T1000 (cell line): ENCODE measurements around the gene ADGRV1.
"Not testable (repeated sequence)": the region's sequence is repeated elsewhere in the genome, so short reads cannot be mapped to it uniquely, and the experiment has no call there.

Experiments
- DNase-seq: peaks from one replicate; lab custom pipeline; 2025; ENCODE audit warnings: mixed read lengths; lab: John Stamatoyannopoulos, UW

Gene ADGRV1

DNA sequence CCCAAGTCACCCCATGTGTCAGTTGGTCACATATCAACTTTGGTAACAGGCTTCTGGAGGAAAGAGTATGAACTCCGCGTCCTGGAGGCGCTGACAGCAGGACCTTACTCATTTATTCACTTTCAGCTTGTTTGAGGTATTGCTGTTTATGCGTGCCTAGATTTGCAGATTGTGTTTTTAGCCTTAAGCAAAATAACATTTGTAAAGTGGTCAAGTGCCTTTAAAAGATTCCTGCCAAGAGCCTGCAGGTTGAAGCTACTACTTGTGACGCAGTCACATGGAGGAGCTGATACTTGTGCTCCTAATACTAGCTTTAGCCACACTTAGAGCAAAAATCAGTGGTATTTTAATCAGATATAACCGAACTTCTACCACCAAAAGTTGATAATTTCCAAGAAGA is 351.3 kb downstream of the ADGRV1 start:
- DNase-seq: no peak

DNA sequence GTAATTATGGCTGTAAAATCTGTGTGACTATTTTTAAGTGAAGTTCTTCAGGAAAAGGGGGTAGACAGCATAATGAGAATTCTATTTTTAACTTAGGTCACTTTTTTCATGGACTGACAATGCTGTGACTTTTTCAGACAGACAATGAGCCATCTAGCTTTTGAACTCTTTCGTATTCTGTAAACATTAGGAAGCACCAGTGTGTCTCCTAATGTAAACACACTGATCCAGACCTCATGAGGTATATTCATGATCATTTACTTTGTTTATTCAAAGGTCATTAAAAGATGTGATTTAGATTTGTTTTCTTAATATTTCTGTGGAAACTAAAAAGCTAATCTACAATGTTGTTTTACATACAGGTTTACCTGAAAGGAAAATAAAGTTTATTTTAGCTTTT is 352.6 kb downstream of the ADGRV1 start:
- DNase-seq: no peak

DNA sequence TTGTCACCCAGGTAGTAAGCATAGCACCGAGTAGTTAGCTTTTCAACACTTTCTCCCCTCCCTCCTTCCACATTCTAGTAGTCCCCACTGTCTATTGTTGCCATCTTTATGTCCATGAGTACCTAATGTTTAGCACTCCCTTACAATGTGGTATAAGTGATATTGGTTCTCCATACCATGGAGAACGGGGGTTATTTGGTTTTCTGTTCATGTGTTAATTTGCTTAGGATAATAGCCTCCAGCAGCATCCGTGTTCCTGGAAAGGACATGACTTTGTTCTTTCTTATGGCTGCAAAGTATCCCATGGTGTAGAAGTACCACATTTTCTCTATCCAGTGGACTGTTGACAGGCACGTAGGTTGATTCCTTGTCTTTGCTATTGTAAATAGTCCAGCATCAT is 353.9 kb downstream of the ADGRV1 start:
- DNase-seq: no peak

DNA sequence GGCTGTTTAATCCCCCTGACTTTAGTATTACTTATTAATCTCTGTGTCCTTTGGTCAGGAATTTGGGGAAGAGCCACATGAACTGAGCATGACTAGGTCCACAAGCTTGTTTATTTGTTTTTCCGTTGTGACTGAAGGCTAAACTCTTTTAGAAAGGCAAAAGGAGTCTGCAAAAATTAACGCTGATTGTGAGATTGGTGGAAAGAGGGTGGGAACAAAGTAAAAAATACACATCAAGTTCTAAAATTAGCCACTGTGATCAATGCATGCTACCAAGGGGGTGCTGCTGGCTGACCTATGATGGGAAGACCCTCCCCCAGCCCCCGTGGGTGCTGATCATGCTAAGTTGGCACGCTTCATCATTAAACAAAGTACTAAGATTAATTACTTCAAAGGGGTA is 356.8 kb downstream of the ADGRV1 start:
- DNase-seq: no peak

DNA sequence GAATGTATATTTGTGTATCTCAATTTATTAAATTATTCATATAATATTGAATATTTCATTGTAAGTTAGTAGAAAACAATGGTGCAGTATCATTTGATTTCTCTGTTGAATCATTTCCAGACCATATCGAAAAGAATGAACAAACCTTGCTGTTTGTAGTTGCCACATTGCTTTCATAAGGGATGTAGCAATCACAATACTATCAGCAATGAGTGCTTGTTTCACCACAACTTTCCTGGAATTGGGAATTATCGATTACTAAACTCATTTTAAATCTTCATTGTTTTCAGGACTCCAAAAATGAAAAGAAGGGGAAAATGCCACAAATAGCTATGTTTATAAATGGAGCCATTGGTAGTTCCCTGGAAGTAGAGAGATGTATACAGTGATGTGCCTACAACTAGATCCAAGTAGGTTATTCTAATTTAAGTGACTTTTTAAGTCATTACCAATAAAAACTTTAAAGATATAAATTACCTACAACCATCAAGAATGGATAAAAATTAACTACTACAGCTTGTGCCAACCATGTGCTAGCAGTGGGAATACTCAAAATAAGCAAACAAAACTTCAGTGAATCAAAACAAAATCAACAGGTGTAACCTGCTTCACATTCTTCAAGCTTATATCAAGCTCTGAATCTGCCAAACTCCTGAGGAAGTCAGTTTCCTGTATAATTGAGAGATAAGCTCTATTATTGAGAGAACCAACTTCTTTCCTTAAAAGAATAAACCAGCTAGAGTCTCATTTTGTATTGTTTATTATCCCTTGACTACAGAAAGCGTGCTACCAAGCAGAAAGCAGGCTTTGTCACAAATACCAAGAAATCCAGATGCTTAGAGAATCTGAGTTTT is 358.6 kb downstream of the ADGRV1 start:
- DNase-seq: no peak

DNA sequence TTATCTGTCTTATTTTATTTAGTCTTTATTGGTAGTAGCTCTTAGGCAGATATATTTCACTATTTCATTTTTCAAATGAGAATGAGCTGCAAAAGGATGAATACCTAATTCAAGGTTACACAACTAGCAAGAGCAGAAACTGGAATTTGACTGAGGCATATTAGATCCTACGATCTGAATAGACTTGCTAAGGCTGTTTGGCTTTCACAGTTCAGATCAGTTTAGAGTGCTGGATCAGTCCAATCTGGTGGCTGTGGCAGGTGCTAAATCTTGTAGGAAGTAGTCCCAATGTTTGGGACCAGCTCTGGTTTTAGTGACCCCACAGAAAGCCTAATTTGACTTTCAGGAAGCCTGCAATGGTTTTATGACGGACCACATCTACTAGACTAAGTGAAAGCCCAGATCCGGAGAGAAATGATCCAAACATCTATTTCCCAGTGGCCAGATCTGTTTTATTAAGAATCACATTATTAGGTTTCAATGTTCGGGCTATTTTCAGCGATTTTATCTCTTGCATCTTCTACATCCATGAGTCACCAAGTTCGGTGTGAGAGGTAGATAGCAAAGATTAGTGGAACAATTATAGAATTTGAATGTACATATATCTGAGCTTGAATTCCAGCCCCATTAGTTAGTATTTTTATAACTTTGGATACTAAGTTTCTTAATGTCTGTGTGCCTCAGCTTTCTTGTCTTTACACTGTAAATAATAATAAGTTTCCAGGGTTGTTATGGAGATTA is 359.5 kb downstream of the ADGRV1 start:
- no peak for DNase-seq

DNA sequence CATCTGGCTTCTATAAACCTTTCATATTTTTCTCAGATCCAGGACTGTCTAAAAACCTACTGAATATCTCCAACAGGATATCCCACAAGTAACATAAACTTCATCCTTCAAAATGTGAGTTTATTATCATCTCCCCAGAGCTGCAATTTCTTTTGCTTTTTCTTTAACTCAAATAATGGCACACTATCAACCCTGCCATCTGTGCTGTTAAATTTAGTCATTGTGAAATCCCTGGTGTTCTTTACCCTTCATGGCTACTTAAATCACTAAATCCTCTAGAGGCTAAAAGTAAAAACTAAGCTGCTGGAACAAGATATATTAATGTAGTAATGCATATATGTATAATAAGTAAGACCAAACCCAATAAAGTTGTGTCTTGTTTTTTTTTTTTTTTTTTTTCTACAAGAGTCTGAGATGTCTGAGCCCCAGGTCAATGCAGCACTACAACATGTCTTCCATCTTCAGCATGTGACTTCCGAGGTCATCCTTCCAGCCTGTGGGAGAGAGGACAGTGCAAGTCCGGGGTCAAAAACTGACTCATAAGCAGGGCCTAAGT is 362.9 kb downstream of the ADGRV1 start:
- DNase-seq: no peak

DNA sequence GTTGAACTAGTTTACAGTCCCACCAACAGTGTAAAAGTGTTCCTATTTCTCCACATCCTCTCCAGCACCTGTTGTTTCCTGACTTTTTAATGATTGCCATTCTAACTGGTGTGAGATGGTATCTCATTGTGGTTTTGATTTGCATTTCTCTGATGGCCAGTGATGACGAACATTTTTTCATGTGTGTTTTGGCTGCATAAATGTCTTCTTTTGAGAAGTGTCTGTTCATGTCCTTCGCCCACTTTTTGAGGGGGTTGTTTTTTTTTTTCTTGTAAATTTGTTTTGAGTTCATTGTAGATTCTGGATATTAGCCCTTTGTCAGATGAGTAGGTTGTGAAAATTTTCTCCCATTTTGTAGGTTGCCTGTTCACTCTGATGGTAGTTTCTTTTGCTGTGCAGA is 365.6 kb downstream of the ADGRV1 start:
- not testable (repeated sequence) for DNase-seq

DNA sequence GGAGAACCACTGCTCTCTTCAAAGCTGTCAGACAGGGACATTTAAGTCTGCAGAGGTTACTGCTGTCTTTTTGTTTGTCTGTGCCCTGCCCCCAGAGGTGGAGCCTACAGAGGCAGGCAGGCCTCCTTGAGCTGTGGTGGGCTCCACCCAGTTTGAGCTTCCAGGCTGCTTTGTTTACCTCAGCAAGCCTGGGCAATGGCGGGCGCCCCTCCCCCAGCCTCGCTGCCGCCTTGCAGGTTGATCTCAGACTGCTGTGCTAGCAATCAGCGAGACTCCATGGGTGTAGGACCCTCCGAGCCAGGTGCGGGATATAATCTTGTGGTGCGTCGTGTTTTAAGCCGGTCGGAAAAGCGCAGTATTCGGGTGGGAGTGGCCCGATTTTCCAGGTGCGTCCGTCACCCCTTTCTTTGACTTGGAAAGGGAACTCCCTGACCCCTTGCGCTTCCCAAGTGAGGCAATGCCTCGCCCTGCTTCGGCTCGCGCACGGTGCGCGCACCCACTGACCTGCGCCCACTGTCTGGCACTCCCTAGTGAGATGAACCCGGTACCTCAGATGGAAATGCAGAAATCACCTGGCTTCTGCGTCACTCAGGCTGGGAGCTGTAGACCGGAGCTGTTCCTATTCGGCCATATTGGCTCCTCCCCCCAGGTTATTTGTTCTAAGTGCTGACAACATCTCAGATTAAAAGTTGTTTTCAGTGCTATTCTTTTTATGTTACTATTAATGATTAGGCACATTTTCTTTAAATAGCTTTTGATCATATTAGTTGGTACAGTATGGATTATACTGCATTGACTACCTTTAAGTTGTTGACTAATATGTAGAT is 370.6 kb downstream of the ADGRV1 start:
- DNase-seq: not testable (repeated sequence)

DNA sequence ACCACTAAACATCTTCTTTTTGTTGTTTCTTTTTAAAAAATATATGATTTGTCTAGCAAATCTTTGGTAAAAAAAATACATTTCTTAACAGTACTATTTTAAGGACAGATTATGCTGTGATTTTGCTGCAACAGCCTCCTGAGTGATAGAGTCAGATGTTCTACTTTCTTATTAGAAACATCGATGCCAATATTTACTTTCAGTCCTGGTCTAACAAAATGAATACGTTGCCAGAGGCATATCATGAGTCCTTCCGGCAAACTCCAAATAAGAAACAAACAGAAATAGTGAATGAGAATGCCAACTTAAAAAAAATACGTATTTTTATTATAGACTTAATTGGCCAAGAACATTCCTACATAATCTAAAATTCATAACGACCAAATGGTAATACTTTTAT is 371.5 kb downstream of the ADGRV1 start:
- DNase-seq: no peak

DNA sequence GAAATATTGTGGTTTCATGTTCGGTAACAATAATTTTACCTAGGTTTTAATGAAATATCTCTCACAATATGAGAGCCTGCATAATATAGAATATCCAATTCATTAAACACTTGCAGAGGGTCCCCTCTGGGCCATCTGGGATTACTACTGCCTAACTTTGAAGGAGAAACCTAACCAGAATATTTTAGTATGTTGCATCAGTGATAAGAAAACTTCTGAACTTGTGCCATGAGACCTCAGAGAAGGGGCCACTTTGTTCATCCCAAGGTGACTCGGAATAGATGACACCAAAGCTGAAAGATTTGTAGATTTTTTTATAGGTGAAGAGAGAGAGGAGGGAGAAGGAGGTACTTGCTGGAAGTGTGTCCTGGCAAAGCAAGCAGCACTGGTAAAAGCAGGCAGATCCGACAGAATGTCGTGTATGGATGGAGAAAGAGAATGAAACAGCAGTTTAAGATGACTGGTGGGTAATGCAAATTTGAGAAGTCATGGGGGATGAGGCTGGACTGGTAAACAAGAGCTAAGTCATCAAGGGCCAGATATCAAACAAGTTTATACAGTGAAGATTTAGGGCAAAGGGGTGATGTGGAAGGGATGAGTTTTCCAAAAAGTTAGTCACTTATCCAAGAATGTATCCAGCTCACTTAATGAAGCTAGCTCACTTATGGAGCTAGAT is 372.3 kb downstream of the ADGRV1 start:
- DNase-seq: no peak

DNA sequence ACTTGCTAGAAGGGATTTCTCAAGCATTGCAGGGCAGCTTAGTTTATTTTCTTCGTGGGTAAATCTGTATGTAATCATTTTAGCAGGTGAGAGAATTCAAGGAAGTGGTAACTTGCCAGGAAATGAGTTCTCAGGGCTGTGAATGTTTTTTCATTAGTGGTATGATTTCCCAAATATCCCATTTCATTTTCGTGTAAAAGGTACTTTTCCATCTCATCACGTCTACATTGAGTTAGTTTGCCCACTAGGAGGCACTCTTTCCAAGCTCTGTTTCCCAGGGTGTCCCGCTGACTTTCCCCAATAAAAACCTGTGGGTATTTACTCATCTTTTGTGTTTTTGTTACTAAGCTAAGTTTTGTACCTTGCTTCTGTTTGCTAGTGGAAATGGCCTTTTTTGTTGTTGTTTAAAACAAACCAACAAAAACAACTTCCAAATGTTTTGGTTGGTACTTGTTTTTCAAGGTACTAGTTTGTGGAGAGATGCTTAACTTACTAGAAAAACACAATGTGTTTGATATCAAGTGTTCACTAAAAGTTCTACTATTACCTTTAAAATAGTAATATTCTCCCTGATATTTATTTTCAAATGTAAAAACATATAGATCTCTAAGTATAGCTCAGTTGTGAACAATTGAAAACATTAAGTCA is 373.6 kb downstream of the ADGRV1 start:
- DNase-seq: peak; percentile 6

DNA sequence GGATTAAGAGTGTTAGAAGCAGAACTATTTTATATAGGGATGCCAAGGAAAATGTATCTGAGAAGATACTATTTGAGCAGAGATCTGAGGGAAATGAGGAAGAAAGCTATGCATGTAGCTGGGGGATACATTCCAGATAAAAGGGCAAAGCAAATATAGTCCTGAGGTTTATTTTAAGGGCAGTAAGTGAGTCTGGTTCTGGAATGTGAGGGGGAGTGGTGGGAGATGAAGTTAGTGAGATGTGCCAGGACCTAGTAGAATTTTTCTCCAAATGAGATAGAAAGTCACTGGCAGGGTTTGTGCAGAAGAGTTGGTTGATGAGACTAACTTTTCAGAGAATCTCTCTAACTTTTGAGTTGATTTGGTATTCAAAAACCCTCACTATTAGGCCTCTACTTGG is 374.7 kb downstream of the ADGRV1 start:
- DNase-seq: no peak

DNA sequence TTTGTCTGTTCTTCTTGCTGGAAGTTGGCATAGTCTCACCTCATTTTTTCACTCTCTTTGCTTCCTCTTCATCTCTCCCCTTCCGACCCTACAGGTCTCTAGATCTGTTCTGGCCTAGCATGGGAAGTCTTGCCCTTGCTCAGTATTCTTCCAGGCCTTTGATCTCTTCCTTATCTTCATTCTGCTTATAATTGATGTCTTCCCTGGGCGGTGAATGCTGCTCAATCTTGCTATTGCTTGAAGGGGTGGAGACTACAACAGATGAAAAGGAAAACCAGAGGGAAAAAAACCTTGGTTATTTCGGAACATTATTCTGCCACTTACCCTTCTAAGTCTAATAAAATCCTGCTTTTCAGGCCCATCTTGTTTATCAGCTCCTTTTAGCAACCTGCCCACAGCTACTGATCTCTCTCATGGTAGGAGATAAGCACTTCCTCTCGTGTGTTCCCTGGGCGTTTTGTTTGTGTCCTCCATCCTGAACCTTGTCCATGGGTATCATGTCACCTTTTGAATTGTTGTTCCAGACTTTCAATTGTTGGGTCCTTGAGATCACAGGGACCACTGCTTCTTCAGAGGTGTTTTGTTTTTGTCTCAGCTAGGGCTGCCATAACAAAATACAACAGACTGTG is 375.6 kb downstream of the ADGRV1 start:
- no peak for DNase-seq

DNA sequence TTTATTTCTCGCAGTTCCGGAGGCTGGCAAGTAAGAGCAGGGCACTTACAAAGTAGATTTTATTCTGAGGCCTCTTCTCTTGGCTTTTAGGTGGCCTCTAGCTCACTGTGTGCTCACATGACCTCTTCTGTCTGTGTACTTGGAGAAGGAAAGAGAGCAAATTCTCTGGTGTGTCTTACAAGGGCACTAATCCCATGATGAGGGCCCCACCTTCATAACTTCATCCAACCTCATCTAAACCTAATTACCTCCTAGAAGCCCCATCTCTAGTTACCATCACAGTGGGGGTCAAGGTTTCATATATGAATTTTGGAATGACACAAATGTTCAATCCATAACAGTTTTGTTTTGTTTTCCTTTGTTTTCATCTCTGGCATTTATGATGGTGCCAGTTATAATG is 376.1 kb downstream of the ADGRV1 start:
- DNase-seq: no peak

DNA sequence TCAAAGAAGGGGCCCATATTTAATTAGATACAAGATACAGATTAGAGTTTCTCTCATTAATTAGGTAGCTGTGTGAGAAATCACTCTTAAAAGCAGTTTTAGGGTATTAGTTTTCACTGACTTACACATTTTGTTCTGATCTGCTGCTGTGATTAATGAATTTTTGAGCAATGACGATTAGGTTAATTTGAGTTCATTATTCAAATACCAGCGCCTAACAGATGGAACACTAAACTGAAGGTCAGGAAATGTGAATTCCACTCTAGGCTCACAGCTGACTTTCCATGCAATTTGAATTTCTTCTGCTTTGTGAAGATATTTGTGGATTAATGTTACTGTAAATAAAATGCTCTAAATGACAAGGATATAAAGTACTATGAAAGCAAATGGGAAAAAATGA is 380.6 kb downstream of the ADGRV1 start:
- DNase-seq: no peak

DNA sequence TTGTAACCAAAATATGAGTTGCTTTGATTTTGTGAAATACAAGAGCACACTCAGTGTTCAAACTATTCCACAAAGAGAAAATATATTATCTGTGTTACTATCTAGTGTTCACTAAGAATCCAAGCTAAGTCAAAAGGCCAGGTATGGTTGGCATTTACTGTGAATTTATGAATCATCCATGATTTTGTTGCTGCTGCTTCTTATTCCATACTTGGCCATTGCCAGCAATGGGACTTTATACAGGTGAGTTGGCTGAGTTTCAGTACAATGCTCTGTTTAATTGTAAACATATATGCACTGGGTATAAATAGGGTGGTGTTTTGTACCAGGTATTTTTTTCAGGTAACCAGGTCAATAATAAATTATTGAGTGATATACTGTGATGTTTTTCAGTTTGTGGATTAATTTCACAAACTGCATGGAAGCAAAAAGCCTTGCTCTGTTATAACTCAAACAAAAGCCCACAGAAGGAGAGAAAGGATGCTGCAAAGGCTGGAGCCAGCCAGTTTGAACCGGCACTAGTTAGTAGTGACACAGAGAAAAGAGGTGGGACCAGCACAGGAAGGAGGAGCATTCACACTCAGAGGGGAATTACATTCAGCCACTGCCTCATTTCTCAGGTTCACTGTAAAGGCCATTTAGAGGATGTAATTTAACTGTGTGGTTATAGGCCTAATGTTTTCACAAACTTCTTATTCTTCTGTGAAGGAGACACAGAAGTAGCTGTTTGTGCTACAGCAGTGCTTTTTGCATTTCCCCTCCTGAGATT is 381.8 kb downstream of the ADGRV1 start:
- DNase-seq: no peak

DNA sequence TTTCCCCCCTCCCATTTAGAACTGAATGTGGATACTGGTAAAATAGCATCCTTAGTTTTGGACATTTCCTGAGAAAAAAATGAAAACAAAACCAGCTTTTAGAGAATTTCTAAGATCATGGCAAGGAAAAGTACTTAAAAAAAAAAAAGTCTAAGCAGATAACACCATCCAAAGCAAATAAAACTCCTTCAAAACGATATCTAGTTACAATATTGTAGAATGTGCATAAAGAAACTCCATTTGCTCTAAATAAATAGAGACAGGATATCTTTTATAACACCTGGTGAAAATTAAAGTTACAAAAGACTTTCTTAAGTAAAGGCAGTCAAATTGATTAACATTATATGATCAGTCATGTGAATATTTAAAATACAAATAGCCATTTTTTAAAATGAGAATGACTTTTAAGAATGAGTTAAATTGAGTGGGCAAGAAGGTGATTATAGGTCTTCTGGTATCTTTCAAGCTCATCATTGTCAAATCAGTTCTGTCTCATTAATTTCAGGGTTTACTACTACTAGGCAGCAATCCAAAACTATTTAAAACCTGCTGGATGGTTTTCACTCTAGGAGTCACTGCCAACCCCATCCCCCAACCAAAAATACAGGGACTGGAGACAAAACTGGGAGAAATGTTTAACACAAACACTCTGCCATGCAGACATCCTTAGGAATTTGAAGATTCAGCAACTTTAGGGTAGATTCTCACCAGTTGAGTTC is 382.6 kb downstream of the ADGRV1 start:
- no peak for DNase-seq

DNA sequence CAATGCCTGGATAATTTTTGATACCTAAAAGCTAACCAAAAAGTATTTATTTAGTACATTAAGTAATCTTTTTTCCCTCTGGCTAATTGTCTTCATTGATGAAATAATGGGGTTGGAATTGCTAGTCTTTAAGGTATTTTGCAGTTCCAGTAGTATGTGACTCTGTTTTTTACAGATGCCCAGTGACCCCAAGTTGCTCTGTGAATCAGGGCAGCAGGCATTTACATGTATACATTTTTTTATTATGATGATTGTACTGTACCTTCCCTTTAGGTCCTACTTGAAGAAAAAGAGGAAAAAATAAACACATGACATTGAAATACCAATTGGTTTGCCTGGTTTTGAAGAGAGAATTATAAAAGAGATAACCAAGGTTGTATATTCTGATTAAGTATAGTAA is 385.5 kb downstream of the ADGRV1 start:
- DNase-seq: no peak
